Measurements from ENCODE around the gene TCEA2. TPM values are rescaled to one million over a fixed set of nuclear protein-coding genes. Genes with fewer than 3 reads are reported as not detected.

Gene TCEA2
- total RNA-seq, 2 donors from 2014 or later = 7.9 to 9.9 TPM

Small RNA genes within 50 kb of the gene (microRNA-seq; reads per million reads assigned to microRNA genes)
- 0 to 0.53 reads per million in 2 donors for gene MIR6813

Other genes starting within 250 kb of the TCEA2 start
- 1 to 10 TPM; 3.0 to 5.6 TPM for gene ZBTB46, start 231.9 kb upstream of the TCEA2 start, total RNA-seq
- gene ABHD16B, start 201.7 kb upstream of the TCEA2 start, total RNA-seq = not detected
- gene TPD52L2, start 197.9 kb upstream of the TCEA2 start, total RNA-seq = 10 to 100 TPM; 49.5 to 58.5 TPM
- gene DNAJC5, start 168.1 kb upstream of the TCEA2 start, total RNA-seq = 10 to 100 TPM; 55.3 to 79.4 TPM
- 10 to 100 TPM; 41.7 to 44.8 TPM for gene UCKL1, start 106.8 kb upstream of the TCEA2 start, total RNA-seq
- gene ZNF512B, start 93.3 kb upstream of the TCEA2 start, total RNA-seq = 1 to 10 TPM; 1.3 to 2.9 TPM
- gene SAMD10, start 83.6 kb upstream of the TCEA2 start, total RNA-seq = 1 to 10 TPM; 5.8 to 9.5 TPM
- 10 to 100 TPM; 51.7 to 51.8 TPM for gene PRPF6, start 82.1 kb upstream of the TCEA2 start, total RNA-seq
- 1 to 10 TPM in 1 of 2 donors, under 1 TPM in 1; 0.67 to 1.7 TPM for gene C20orf204, start 27.0 kb upstream of the TCEA2 start, total RNA-seq
- 1 to 10 TPM; 8.9 to 9.1 TPM for gene SOX18, start 13.6 kb upstream of the TCEA2 start, total RNA-seq
- gene RGS19, start 16.3 kb downstream of the TCEA2 start, total RNA-seq = 1 to 10 TPM; 3.4 to 5.9 TPM
- under 1 TPM; 0.15 to 0.17 TPM for gene OPRL1, start 16.9 kb downstream of the TCEA2 start, total RNA-seq
- not detected for gene LKAAEAR1, start 21.2 kb downstream of the TCEA2 start, total RNA-seq
- not detected for gene NPBWR2, start 44.4 kb downstream of the TCEA2 start, total RNA-seq
- under 1 TPM; 0.06 to 0.11 TPM for gene MYT1, start 101.3 kb downstream of the TCEA2 start, total RNA-seq
- gene PCMTD2, start 192.6 kb downstream of the TCEA2 start, total RNA-seq = 10 to 100 TPM; 26.1 to 33.8 TPM